Skeletal muscle tissue (tissue), 4 donors: ENCODE measurements around the gene ORM2. TPM values are rescaled to one million over a fixed set of nuclear protein-coding genes. Genes with fewer than 3 reads are reported as not detected.

Experiments
- H3K27ac ChIP-seq: one replicate; pipeline ENCODE4 v1.7.0; 2013; ENCODE audit warnings: mild to moderate bottlenecking, low read depth, low read length, inconsistent platforms
- H3K27me3 ChIP-seq, 3 donors: one replicate each; pipeline ENCODE4 v1.7.0; 2013; ENCODE audit warnings: low read length in 3 of 3; ENCODE audit not compliant: control insufficient read depth in 3 of 3, insufficient read depth in 3 of 3
- H3K36me3 ChIP-seq, 3 donors: one replicate each; pipeline ENCODE4 v1.7.0; 2013; ENCODE audit warnings: low read length in 3 of 3; ENCODE audit not compliant: control insufficient read depth in 3 of 3, insufficient read depth in 3 of 3
- H3K4me1 ChIP-seq, 3 donors: one replicate each; pipeline ENCODE4 v1.7.0; 2013; ENCODE audit warnings: low read length in 3 of 3, mild to moderate bottlenecking in 3 of 3; ENCODE audit not compliant: control insufficient read depth in 3 of 3, insufficient read depth in 3 of 3
- H3K4me3 ChIP-seq, 3 donors: one replicate each; pipeline ENCODE4 v1.7.0; 2013; ENCODE audit warnings: low read length in 3 of 3
- H3K9ac ChIP-seq, 3 donors: one replicate each; pipeline ENCODE4 v1.7.0; 2013; ENCODE audit warnings: low read length in 3 of 3, mild to moderate bottlenecking in 3 of 3, moderate library complexity in 2 of 3, low read depth in 1 of 3
- H3K9me3 ChIP-seq, 3 donors: one replicate each; pipeline ENCODE4 v1.7.0; 2013; ENCODE audit warnings: low read length in 3 of 3; ENCODE audit not compliant: control insufficient read depth in 3 of 3
- total RNA-seq: library from RNA; depleted of rRNA; stranded (reverse); fragments of >200 nt; gene quantifications from one replicate; pipeline ENCODE4 v1.2.3, GENCODE V29; 2014
- donor health status: Osteomylitis.

The ORM2 gene
- total RNA-seq, 1 donor from 2014 or later = not detected

DNA sequence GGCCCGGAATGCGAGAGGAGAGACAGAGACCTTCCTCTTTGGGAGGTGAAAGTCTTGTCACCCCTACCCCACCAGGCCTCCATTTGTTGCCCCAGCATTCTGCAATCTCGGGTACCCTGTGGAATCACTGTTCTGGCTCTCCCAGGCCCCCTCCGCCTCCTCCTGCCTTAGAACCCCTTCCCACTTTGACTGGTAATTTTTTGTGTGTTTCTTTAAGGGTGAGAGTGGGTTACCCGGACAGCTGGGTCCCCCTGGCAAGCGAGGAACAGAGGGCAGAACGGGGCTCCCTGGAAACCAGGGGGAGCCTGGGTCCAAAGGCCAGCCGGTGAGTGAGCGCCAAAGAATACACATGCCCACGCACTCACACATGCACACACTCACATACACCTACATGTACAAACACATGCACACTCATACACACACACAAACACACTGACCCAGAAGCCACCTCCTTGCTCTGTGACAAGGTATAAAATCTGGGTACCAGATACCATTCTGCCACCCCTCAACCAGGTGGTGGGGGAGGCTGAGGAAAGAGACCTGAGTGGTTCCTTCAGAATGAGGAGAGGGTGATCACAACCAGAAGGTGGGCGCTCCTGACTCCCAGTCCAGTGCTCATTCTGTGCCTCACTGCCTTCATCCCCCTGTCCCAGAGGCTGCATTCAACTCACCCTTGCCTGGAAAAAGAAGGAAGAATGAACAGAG is 37.6 kb upstream of the ORM2 start:
- H3K36me3 ChIP-seq = peaks cover 3 to 18% (median 3%) of the 10 kb centered on the region in 3 donors
- H3K9me3 ChIP-seq = peaks cover 0 to 7% (median 3%) of the 10 kb centered on the region in 3 donors
- H3K27ac ChIP-seq = no peak overlapping the region
- peaks cover 0 to 3% (median 0%) of the 10 kb centered on the region in 3 donors for H3K27me3 ChIP-seq
- H3K4me3 ChIP-seq = no peak overlapping the region
- H3K4me1 ChIP-seq = peaks cover 0 to 4% (median 0%) of the 10 kb centered on the region in 3 donors
- H3K9ac ChIP-seq = no peak overlapping the region

GRCh38 chr9:114294664-114295063 is 35.0 kb upstream of the ORM2 start:
- no peak overlapping the region for H3K9ac ChIP-seq
- H3K4me3 ChIP-seq = no peak overlapping the region
- peaks cover 0 to 7% (median 3%) of the 10 kb centered on the region in 3 donors for H3K9me3 ChIP-seq
- peaks cover 0 to 4% (median 0%) of the 10 kb centered on the region in 3 donors for H3K4me1 ChIP-seq
- no peak overlapping the region for H3K27ac ChIP-seq
- H3K27me3 ChIP-seq = no peaks in the 10 kb centered on the region
- H3K36me3 ChIP-seq = peaks cover 3 to 22% (median 3%) of the 10 kb centered on the region in 3 donors

DNA sequence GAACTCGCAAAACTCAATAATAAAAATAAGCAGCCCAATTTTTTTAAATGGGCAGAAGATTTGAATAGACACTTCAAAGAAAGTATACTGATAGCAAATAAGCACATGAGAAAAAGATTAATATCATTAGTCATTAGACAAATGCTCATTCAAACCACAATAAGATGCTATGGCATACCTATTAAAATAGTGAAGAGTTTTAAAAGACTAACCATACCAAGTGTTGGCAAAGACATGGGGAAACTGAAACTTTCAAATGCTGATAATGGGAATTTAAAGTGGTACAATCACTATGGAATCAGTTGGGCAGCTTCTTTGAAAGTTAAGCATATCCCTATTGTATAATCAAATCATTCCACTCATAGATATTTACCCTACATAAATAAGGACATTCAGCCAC is 33.3 kb upstream of the ORM2 start:
- no peaks in the 10 kb centered on the region for H3K27me3 ChIP-seq
- H3K9ac ChIP-seq = no peak overlapping the region
- H3K4me3 ChIP-seq = no peak overlapping the region
- no peaks in the 10 kb centered on the region for H3K4me1 ChIP-seq
- peaks cover 0 to 7% (median 3%) of the 10 kb centered on the region in 3 donors for H3K9me3 ChIP-seq
- no peak overlapping the region for H3K27ac ChIP-seq
- H3K36me3 ChIP-seq = peaks cover 3 to 25% (median 7%) of the 10 kb centered on the region in 3 donors

GRCh38 chr9:114299286-114300152 is 30.1 kb upstream of the ORM2 start:
- Histone ChIP-seq H3K4me3 (no peak overlapping the region), H3K4me1 (no peaks in the 10 kb centered on the region), H3K9me3 (peaks cover 0 to 6% (median 3%) of the 10 kb centered on the region in 3 donors), H3K9ac (no peak overlapping the region), H3K27ac (no peak overlapping the region), H3K36me3 (peaks cover 0 to 18% (median 7%) of the 10 kb centered on the region in 3 donors), H3K27me3 (no peaks in the 10 kb centered on the region)

GRCh38 chr9:114300153-114300845 is 29.4 kb upstream of the ORM2 start:
- H3K27ac ChIP-seq = no peak overlapping the region
- no peaks in the 10 kb centered on the region for H3K27me3 ChIP-seq
- H3K36me3 ChIP-seq = peaks cover 0 to 10% (median 7%) of the 10 kb centered on the region in 3 donors
- no peak overlapping the region for H3K4me3 ChIP-seq
- H3K9ac ChIP-seq = no peak overlapping the region
- no peaks in the 10 kb centered on the region for H3K4me1 ChIP-seq
- H3K9me3 ChIP-seq = no peaks in the 10 kb centered on the region

GRCh38 chr9:114300846-114301797 is 28.5 kb upstream of the ORM2 start:
- Histone ChIP-seq H3K4me3 (no peak overlapping the region), H3K4me1 (peaks cover 0 to 4% (median 0%) of the 10 kb centered on the region in 3 donors), H3K9me3 (no peaks in the 10 kb centered on the region), H3K36me3 (peaks cover 0 to 8% (median 7%) of the 10 kb centered on the region in 3 donors), H3K27me3 (no peaks in the 10 kb centered on the region), H3K9ac (no peak overlapping the region), H3K27ac (no peak overlapping the region)

- H3K27ac ChIP-seq = no peak overlapping the region
- no peaks in the 10 kb centered on the region for H3K27me3 ChIP-seq
- H3K4me1 ChIP-seq = peaks cover 0 to 4% (median 0%) of the 10 kb centered on the region in 3 donors
- H3K9me3 ChIP-seq = no peaks in the 10 kb centered on the region
- H3K9ac ChIP-seq = no peak overlapping the region
- peaks cover 0 to 7% (median 4%) of the 10 kb centered on the region in 3 donors for H3K36me3 ChIP-seq
- H3K4me3 ChIP-seq = no peak overlapping the region
Measured at GRCh38 chr9:114301798-114302565, 27.7 kb upstream of the ORM2 start.

DNA sequence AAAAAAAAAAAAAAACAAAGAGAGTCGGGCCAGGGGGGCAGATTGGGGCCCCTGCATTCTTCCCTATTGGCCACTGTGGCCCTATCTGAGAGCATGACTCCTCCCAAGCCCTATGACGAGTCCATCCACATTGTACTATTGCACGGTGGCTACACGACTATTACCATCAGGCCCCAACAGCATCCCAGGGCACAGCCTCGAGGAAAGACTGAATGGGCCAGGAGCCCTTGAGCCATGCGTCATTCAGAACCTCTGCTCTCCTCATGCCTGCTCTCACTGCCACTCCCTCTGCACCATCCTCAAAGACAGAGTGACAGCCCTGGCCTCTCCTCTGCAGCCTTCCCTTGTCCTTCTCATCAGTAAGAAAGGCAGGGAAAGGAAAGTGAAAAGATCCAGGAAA is 26.9 kb upstream of the ORM2 start:
- no peak overlapping the region for H3K4me3 ChIP-seq
- no peak overlapping the region for H3K9ac ChIP-seq
- H3K36me3 ChIP-seq = peaks cover 0 to 5% (median 4%) of the 10 kb centered on the region in 3 donors
- H3K4me1 ChIP-seq = peaks cover 0 to 4% (median 0%) of the 10 kb centered on the region in 3 donors
- no peaks in the 10 kb centered on the region for H3K9me3 ChIP-seq
- H3K27ac ChIP-seq = no peak overlapping the region
- no peaks in the 10 kb centered on the region for H3K27me3 ChIP-seq
